SH-SY5Y (cell line): ENCODE measurements around the gene MOV10L1.
A peak's percentile ranks its signal among the peaks of the same experiment; 100 is the strongest.

ENCODE experiments used
- GATA2 ChIP-seq: IDR thresholded peaks from 2 replicates; pipeline ENCODE4 v1.6.1; 2011; ENCODE audit warnings: mild to moderate bottlenecking, low read depth, low read length
- GATA3 ChIP-seq: IDR thresholded peaks from 2 replicates; pipeline ENCODE4 v1.6.1; 2011; ENCODE audit warnings: low read depth, mild to moderate bottlenecking, low read length, moderate library complexity

Gene MOV10L1

DNA sequence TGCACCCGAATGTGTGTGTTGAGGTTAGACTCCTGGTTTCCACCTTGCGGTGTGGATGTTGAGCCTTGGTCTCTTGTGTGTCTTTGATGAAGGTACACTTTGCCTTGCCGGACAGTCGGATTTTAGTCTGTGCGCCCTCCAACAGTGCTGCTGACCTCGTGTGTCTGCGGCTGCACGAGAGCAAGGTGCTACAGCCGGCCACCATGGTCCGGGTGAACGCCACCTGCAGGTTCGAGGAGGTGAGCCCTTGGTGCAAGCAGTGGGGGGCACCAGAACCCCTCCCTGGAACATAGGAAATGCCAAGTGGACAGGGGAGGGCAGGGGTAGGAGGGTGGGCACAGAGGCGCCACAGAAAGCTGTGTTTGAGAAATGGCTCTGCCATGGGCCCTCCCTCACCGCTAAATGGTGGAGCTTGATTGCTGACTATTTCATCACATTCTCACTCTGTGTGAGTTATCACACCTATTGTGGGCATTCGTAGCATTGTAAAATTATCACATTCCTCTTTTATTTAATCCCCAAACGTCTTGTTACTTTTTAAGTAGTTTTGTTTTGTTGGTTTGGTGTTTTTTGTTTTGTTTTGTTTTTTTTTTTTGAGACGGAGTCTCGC, 54.3 kb downstream of the MOV10L1 start:
- TF ChIP-seq GATA2 (no peak), GATA3 (no peak)

DNA sequence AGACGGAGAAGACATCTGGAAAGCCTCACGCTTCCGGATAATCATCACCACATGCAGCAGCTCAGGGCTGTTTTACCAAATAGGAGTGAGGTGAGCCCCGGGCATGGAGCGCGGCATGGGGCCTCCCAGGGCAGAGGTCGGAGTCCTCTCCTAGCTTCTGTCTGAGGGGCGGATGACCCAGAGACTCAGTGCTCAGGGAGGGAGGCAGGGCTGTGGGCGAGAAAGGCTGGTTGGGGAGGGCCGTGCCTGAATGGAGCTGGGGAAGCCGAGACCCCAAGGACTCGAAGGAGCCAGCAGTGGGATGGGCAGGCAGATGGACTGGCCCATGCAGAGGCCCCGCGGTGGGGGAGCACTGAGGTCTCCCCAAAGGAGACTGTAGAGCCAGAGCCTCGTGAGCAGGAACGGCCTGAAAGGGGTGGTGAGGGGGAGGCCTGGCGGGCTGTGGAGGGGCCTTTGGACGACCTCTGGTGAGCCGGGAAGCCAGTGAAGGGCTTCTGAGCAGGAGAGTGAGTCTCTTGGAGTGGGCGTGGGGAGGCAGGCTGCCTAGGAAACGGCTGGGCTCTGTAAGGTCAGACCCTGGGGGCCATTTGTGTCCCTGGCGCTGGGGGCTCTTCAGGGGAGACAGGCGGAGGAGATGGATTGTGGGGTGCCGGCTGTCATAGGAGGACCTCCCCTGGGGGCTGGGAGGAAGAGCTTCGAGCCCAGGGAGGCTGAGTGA, 56.1 kb downstream of the MOV10L1 start:
- TF ChIP-seq GATA2 (peak; percentile 45; the same call in 1 of the 2 replicates), GATA3 (no peak)

DNA sequence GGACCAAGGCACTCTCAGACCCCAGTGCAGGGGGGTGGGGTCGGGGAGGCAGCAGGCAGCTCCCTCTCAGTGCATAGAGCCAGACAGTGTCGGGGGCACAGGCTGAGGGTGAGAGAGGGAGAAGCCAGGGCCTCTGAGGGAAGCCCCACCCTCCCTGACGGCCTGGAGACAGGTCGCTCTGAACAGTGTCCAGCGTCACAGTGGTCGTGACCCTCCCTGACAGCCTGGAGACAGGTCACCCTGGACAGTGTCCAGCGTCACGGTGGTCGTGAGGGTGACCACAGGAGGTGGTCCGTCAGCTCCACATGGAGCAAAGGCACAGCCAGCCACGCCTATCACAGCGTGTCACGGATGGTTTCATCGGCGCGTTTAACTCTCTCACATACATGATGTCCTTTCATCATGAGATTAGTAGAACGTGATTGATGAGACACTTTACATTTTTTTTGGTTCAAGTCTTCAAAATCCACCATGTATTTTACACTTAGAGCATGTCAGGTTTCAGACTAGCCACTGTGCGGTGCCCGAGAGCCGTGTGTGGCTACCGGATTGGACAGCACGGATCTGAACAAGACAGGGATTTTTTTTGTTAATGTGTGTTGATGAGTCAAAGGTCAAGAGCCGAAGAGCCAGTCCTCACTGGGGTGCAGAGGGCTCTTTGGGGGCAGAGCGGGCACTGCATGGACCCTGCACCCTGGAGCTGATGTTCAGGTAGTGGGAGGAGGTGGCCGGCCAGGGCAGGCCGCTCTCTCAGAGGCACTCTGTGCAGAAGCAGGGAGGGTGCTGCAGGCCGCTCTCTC, 56.8 kb downstream of the MOV10L1 start:
- TF ChIP-seq GATA3: no peak
- TF ChIP-seq GATA2: no peak

DNA sequence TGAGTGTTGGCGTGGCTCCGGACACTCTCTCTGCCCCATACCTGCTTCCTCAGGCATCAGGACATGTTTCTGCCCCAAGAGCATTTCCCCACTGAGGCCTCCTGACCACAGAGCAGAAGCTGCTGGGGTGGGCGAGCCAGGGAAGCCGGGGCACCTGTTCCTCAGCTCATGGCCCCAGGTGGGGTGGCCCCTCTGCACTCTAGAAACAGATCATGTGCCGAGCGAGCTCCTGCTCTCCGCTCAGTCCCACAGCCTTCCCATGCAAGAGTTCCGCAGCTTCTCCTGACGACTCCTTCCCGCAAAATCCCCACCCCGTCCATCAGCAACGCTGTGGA, 58.3 kb downstream of the MOV10L1 start:
- no peak for TF ChIP-seq GATA2
- no peak for TF ChIP-seq GATA3

DNA sequence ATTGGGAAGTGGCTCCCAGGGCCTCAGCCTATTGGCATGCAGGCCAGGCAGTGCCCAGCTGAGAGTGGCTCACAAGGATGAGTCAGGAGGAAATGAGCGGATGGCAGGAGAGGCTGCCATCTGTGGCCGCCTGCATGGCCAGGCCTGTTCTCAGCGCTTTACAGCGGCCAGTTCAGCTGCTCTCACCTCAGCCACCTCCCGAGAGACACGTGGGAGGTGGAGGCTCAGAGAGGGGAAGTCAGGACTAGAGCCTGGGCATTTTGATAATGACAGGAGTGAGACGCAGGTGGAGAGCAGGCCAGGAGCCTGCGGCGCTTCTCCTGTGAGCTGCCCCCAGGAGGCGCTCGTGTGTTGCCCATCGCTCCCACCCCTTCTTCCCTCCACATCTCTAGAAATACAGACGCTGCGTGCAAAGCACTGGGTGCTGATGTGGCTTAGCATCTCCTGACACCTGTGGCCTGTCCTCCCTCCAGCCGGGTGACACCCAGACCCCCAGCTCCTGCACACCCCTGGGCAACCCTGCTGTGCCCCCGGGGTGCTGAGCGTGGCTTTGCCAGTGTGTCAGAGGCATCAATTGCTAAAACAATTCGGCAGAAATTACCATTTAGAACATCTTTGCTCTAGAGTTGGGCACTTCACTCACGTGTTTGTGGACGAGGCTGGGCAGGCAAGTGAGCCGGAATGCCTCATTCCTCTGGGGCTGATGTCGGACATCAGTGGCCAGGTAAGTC, 59.4 kb downstream of the MOV10L1 start:
- TF ChIP-seq GATA2: no peak
- no peak for TF ChIP-seq GATA3

DNA sequence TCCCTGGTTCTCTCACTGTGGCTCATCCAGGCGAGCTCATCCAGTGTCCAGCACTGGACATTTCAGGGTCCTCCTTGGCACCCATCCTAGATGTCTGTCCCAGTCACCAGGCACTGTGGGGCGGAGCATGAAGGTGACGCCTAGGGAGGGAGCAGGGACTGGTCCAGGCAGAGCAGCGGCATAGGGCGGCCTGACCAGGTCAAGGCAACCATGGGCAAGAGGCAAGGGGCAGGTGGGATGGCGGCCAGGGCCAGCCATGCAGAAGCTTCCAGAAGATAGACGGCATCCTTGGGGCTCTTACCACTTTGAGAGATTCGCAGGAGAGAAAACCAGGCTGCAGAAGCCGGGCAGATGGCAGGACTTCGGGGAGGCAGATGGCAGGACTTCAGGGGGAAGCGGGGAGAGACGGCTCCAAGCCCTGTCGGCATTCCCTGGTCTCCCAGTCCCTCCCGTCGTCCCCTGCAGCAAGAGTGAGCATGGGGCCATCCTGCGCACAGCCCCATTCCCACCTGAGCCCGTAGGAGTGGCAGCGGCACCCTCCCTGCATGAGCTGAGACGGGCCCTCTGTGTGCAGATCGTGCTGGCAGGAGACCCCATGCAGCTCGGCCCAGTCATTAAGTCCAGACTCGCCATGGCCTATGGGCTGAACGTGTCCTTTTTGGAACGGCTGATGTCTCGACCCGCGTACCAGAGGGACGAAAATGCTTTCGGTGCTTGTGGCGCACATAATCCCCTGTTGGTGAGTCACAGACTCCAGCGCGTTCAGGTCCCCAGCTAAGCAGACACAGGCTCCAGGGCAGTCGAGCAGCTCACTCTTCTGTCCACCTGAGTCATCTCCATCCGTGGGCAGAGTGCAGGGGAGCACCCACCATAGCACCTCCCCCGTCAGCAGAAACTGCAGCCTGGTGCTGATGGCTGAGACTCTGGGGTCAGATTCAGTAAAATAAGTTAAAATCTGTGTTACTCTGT, 60.6 kb downstream of the MOV10L1 start:
- TF ChIP-seq GATA2: no peak
- no peak for TF ChIP-seq GATA3

DNA sequence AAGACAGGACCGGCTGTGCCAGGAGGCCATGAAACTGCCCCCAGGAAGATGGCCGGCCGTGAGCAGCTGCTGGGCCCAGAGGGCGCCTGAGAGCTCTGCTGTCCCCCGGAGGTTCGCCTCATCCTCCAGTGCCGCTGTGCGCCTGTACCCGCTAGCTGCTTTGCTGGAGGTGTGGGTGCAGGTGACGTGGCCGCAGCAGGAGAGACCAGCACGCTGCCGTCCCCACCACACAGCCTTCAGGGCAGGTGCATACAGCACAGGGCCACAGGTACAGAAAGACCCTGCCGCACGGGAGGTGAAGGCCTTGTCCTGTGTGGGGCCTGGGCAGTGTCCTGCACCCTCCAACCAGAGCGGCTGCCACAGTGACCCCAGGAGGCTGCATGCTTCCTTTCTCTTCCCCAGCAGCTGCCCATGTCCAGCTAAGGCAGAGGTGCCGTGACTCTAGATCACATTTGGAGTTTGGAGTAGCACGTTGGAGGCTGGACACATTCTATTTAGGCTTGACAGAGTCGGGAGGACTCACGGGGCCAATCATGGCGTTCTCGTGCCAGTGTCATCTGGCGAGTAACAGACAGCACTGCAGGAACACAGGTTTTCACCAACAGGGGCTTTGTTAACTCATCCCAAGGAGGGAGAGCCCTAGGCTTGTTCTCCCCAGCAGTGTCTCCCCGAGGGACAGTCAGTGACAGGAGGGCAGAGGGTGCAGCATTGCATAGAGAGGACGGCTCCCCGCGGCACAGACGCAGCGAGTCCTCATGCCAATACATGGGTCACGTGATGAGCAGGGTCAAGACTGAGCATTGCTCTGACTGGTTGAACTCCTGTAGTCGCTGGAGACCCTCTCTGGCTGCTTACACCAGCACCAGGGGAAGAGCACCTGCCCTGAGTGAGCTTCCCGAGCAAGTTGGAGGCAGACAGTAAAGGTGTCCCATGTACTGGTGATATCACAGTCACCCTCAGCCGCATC, 62.0 kb downstream of the MOV10L1 start:
- TF ChIP-seq GATA3: no peak
- TF ChIP-seq GATA2: no peak

DNA sequence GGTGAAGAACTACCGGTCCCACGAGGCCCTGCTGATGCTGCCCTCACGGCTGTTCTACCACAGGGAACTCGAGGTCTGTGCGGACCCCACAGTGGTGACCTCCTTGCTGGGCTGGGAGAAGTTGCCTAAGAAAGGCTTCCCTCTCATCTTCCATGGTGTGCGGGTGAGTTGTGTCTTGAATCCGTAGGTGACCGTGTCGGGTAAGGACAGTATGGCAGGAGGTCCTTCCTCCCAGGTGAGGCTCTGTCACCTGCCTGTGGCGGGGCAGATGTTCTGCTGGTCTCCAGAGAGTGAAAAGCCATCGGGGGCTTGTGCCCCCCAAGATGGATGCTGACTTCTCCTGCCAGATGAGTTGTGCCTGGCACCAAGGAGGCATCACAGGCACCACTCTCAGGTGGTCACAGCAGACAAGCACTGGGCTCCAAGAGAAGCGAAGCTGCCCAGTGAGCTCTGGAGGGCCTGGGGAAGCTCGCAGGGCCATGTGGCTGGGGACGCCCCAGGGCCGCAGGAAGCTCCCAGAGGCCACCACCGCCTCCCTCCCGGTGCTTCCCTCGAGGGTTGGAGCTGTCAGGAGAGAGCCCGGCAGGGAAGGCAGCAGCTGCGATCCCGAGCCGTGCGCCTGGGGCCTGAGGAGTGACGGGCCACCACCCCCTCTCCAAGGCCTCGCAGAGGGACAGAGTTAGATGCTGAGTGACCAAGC, 63.4 kb downstream of the MOV10L1 start:
- TF ChIP-seq GATA2 (no peak), GATA3 (no peak)

DNA sequence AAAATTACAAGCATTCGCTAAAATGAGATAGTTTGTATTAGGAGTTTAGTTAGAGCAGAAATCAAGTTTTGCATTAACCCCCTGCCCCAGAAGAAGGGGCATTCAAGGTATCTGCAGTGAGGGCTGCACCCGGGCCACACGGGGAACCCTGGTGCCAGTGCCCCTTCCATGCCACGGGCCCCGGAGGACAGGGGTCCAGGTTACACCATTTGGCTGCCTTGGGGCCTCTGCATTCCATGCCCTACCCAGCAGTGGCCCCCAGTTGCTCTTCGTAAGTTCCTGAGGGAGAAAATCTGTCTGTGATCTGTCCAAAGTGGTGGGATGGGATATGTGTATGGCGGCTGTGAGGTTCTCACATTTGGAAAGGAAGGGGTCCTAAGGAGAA, 63.9 kb downstream of the MOV10L1 start:
- no peak for TF ChIP-seq GATA2
- TF ChIP-seq GATA3: no peak

DNA sequence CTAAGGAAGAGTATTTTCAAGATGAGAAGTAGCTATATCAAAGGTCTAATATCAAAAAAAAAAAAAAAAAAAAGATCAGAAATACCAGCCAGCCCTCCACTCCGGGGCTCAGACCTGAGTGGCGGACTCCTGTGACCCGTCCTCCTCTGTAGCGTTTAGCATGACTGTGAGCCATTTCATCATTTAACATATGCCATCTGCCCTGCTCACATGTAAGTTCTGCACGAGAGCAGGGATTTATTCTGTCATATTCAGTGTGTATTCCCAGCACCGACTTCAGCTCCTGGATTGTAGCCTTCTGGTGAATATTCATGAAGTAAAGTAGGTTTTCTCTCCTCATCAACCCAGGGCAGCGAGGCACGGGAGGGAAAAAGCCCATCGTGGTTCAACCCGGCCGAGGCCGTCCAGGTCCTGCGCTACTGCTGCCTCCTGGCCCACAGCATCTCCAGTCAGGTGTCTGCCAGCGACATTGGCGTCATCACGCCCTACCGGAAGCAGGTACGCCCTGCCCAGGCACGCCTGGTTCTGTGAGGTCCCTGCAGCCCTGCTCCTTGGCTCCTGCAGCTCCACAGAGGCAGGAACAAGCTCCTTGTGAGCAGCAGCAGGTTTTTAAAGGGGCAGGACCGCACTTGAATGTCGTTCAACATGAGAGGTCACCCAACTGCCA, 68.0 kb downstream of the MOV10L1 start:
- no peak for TF ChIP-seq GATA2
- no peak for TF ChIP-seq GATA3

DNA sequence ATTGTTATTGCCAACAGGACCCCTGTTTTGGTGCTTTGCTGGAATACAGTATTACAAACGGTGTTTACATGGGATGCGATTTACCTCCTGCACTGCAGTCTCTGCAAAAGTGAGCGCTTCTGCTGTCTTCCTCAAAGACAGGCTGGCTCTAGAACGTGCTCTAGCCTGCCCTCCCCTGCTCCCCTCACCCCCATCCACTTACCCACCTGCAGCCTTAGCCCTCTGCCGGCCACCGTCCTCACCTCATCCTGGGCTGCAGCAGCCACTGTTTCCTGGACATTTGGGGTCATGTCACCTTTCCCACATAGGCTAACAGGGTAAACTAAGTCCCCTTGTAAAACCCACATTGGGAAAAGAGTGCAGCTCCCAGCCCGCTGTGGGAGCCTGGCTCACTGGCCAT, 71.1 kb downstream of the MOV10L1 start:
- TF ChIP-seq GATA3 (no peak), GATA2 (no peak)
